ENCODE measurements around the gene MRPL57. TPM values are rescaled to one million over a fixed set of nuclear protein-coding genes. Genes with fewer than 3 reads are reported as not detected.

Gene MRPL57
- total RNA-seq = 10 to 100 TPM; 10.0 to 10.5 TPM
- 17.7 TPM for polyA plus RNA-seq (2013, experiment 1 of 2)
- 15.3 TPM for polyA plus RNA-seq (2013, experiment 2 of 2)
- 20.8 to 71.3 (median 38.7) reads per million in 172 experiments for total RNA-seq

DNA sequence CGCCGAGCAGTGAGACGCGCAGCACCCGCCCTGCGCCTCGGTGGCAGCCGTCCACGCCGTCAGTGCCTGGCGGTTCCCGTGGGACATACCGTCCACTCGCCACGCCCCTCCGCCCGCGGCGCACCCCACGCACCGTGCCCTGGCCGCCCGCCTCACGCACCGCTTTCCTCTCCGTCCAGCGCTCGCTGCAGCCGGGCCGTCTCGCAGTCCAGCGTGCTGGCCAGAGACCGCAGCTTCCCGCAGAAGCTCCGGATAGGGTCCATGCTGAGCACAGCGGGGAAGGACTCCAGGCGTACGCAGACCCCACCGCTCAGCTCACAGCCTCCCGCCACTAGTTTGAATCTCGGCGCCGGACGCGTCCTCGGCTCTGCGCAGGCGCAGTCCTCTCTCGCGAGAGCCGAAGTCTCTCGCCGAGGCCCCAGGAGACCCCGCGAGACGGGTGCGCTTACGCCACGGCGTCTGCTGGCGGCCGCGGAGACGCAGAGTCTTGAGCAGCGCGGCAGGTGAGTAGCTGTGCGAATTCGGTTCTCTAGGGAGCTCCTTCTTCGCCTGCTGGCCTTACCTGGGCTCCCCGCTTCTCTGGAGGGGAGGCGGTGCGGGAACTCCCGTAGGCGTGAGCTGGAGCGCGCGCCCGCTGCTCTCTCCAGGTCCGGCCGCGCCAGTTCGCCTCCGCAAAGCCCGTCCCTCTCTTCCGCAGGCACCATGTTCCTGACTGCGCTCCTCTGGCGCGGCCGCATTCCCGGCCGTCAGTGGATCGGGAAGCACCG lies at the start of gene MRPL57, which contains the start of gene SKA3:
TSS of gene MRPL57 (plus strand) at position 444 of the 767 bp plus-strand sequence. CDS start at position 703, 259 bp downstream.
TSS of gene SKA3 (minus strand) at position 338 of the 767 bp plus-strand sequence. CDS start at position 263, 75 bp downstream.
- ChIA-PET CTCF (interaction anchor here (0.5 to 2.5 kb wide), 6 partner anchors 9 to 1040 kb away, joined by 3 to 9 read pairs (median 4); no protein-coding TSS in a partner anchor), POLR2A (interaction anchor here (0.7 to 2.4 kb wide), 15 partner anchors 16 to 1219 kb away, joined by 3 to 22 read pairs (median 4); partner anchors contain the start of genes MICU2, XPO4 and ZDHHC20)
- peak; percentile 98 for ATAC-seq (ENCODE audit: poor library complexity)
- Histone ChIP-seq H3K4me1 (ENCODE audit: insufficient read depth, low read length) (peaks cover 22% of the 10 kb centered on the region), H3K4me3 (ENCODE audit: low read length) (peak within 1 kb of the TSS; percentile 100), H3K9me3 (ENCODE audit: control insufficient read depth in 1 of 2, insufficient read depth in 1 of 2, low read length in 2 of 2) (no peaks in the 10 kb centered on the region), H3K27ac (ENCODE audit: low read depth in 1 of 2, low read length in 2 of 2) (peak within 1 kb of the TSS; percentile 83 to 95), H3K27me3 (ENCODE audit: control insufficient read depth in 1 of 2, insufficient read depth in 2 of 2, low read length in 2 of 2) (no peaks in the 10 kb centered on the region), H3K36me3 (ENCODE audit: insufficient read depth, low read length) (peaks cover 2% of the 10 kb centered on the region)
- TF ChIP-seq, protein P1, sequence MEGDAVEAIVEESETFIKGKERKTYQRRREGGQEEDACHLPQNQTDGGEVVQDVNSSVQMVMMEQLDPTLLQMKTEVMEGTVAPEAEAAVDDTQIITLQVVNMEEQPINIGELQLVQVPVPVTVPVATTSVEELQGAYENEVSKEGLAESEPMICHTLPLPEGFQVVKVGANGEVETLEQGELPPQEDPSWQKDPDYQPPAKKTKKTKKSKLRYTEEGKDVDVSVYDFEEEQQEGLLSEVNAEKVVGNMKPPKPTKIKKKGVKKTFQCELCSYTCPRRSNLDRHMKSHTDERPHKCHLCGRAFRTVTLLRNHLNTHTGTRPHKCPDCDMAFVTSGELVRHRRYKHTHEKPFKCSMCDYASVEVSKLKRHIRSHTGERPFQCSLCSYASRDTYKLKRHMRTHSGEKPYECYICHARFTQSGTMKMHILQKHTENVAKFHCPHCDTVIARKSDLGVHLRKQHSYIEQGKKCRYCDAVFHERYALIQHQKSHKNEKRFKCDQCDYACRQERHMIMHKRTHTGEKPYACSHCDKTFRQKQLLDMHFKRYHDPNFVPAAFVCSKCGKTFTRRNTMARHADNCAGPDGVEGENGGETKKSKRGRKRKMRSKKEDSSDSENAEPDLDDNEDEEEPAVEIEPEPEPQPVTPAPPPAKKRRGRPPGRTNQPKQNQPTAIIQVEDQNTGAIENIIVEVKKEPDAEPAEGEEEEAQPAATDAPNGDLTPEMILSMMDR (IDR thresholded peaks at IDR 0.05) = no peak
- Mint-ChIP-seq H3K9me3 (no peaks in the 10 kb centered on the region), H3K36me3 (ENCODE audit: low read depth) (peaks cover 19% of the 10 kb centered on the region), H3K27ac (peak within 1 kb of the TSS; percentile 96), H3K4me3 (peak within 1 kb of the TSS; percentile 90), H3K4me1 (ENCODE audit: low read depth) (peaks cover 29% of the 10 kb centered on the region), H3K27me3 (no peaks in the 10 kb centered on the region)
- intact Hi-C loops (cut with DNase I, micrococcal nuclease) = loop anchor here (1.0 to 10.0 kb wide), 11 partner anchors 35 to 1212 kb away; partner anchors contain the start of gene EEF1AKMT1 (in 1 of the 2)
- DNase-seq = peak; percentile 87 to 98 (median 92)

GRCh38 chr13:21130116-21130515 lies 46.3 kb upstream of the MRPL57 start:
- no peak for ATAC-seq (ENCODE audit: poor library complexity)
- CTCF ChIA-PET = no interaction called here
- TF ChIP-seq, protein P1 (IDR thresholded peaks at IDR 0.05) = no peak
- Mint-ChIP-seq H3K4me3 (no peak overlapping the region), H3K4me1 (ENCODE audit: low read depth) (no peaks in the 10 kb centered on the region), H3K27ac (no peak overlapping the region), H3K27me3 (peaks cover 20% of the 10 kb centered on the region), H3K36me3 (ENCODE audit: low read depth) (no peaks in the 10 kb centered on the region), H3K9me3 (no peaks in the 10 kb centered on the region)
- Histone ChIP-seq H3K27ac (ENCODE audit: low read depth in 1 of 2, low read length in 2 of 2) (no peak overlapping the region), H3K4me3 (ENCODE audit: low read length) (no peak overlapping the region), H3K27me3 (ENCODE audit: control insufficient read depth in 1 of 2, insufficient read depth in 2 of 2, low read length in 2 of 2) (no peaks in the 10 kb centered on the region), H3K36me3 (ENCODE audit: insufficient read depth, low read length) (no peaks in the 10 kb centered on the region), H3K9me3 (ENCODE audit: control insufficient read depth in 1 of 2, insufficient read depth in 1 of 2, low read length in 2 of 2) (no peaks in the 10 kb centered on the region), H3K4me1 (ENCODE audit: insufficient read depth, low read length) (no peaks in the 10 kb centered on the region)
- POLR2A ChIA-PET = no interaction called here
- intact Hi-C loops (cut with DNase I, micrococcal nuclease) = loop anchor here in 1 of 2 experiments (5.0 kb wide), 1 partner anchor 188 kb away; no protein-coding TSS in a partner anchor
- no peak for DNase-seq

GRCh38 chr13:21133077-21133476 lies 43.4 kb upstream of the MRPL57 start:
- H3K27ac Mint-ChIP-seq = no peak overlapping the region
- intact Hi-C loops (cut with DNase I, micrococcal nuclease) = loop anchor here in 1 of 2 experiments (5.0 kb wide), 1 partner anchor 191 kb away; no protein-coding TSS in a partner anchor
- ATAC-seq (ENCODE audit: poor library complexity) = no peak
- POLR2A ChIA-PET = interaction anchor here (0.7 kb wide), 1 partner anchor 331 kb away, joined by 6 read pairs; no protein-coding TSS in a partner anchor
- H3K4me3 Mint-ChIP-seq = no peak overlapping the region
- H3K27ac ChIP-seq (ENCODE audit: low read depth in 1 of 2, low read length in 2 of 2) = no peak overlapping the region
- peaks cover 24% of the 10 kb centered on the region for H3K27me3 Mint-ChIP-seq
- no peaks in the 10 kb centered on the region for H3K9me3 ChIP-seq (ENCODE audit: control insufficient read depth in 1 of 2, insufficient read depth in 1 of 2, low read length in 2 of 2)
- no peaks in the 10 kb centered on the region for H3K4me1 ChIP-seq (ENCODE audit: insufficient read depth, low read length)
- TF ChIP-seq, protein P1 (IDR thresholded peaks at IDR 0.05) = no peak
- H3K4me1 Mint-ChIP-seq (ENCODE audit: low read depth) = no peaks in the 10 kb centered on the region
- H3K36me3 ChIP-seq (ENCODE audit: insufficient read depth, low read length) = no peaks in the 10 kb centered on the region
- H3K4me3 ChIP-seq (ENCODE audit: low read length) = no peak overlapping the region
- peaks cover 0 to 2% of the 10 kb centered on the region in 2 experiments for H3K27me3 ChIP-seq (ENCODE audit: control insufficient read depth in 1 of 2, insufficient read depth in 2 of 2, low read length in 2 of 2)
- no peaks in the 10 kb centered on the region for H3K9me3 Mint-ChIP-seq
- no peak for DNase-seq
- CTCF ChIA-PET = no interaction called here
- H3K36me3 Mint-ChIP-seq (ENCODE audit: low read depth) = no peaks in the 10 kb centered on the region

Data from CD4-positive, alpha-beta T cell (primary cell).